HEK293 (cell line): ENCODE measurements around the gene SLC35G6.

Experiments
- KLF8 ChIP-seq: fragments of 450-650 bp; formaldehyde crosslinking; IDR thresholded peaks from 2 replicates; pipeline ENCODE4 v1.5.1; 2016; ENCODE audit warnings: missing biosample characterization, missing genetic modification characterization
- KLF9 ChIP-seq: fragments of 450-650 bp; formaldehyde crosslinking; IDR thresholded peaks from 2 replicates; pipeline ENCODE4 v1.5.1; 2016; ENCODE audit warnings: missing biosample characterization, missing genetic modification characterization, low read depth
- TCF7L2 ChIP-seq: IDR thresholded peaks from 2 replicates; pipeline ENCODE4 v1.6.1; 2011; ENCODE audit warnings: low read depth, mild to moderate bottlenecking, inconsistent platforms, low read length, moderate library complexity, borderline replicate concordance
- ZNF184 ChIP-seq: fragments of 450-650 bp; IDR thresholded peaks from 2 replicates; pipeline ENCODE4 v1.5.1; 2018; ENCODE audit warnings: missing biosample characterization, mild to moderate bottlenecking, missing genetic modification characterization
- ZNF416 ChIP-seq: fragments of 450-650 bp; formaldehyde crosslinking; IDR thresholded peaks from 2 replicates; pipeline ENCODE4 v1.5.1; 2016; ENCODE audit warnings: missing biosample characterization, missing genetic modification characterization
- ZNF658 ChIP-seq: fragments of 450-650 bp; formaldehyde crosslinking; IDR thresholded peaks from 2 replicates; pipeline ENCODE4; 2016; ENCODE audit warnings: missing biosample characterization, missing genetic modification characterization
- ZNF707 ChIP-seq: fragments of 450-650 bp; formaldehyde crosslinking; IDR thresholded peaks from 2 replicates; pipeline ENCODE4 v1.5.1; 2016; ENCODE audit warnings: missing biosample characterization, missing genetic modification characterization
- TF ChIP-seq, protein P1 (sequence below): fragments of 450-650 bp; formaldehyde crosslinking; IDR thresholded peaks from 2 replicates; pipeline ENCODE4 v1.5.1; 2016; ENCODE audit warnings: missing biosample characterization, missing genetic modification characterization

DNA sequence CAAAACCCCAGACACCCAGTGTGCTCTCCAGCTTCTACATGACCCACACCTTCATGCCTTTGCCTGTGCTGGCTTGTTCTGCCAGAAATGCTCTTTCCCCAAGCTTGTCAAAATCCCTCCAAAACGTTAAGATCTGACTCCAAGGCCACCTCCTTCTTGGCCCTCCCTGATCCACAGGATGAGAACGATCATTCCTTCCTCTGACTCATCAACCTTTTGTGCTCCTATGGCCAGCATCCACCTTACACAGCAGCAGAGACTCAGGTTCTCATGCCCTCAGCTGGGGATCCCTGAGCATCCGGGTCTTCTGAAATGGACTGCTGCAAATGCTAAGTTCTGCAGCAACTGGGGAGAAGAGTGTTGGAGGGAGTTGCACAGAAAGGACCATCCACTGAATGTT lies 4.8 kb upstream of the SLC35G6 start:
- TF ChIP-seq, protein P1, sequence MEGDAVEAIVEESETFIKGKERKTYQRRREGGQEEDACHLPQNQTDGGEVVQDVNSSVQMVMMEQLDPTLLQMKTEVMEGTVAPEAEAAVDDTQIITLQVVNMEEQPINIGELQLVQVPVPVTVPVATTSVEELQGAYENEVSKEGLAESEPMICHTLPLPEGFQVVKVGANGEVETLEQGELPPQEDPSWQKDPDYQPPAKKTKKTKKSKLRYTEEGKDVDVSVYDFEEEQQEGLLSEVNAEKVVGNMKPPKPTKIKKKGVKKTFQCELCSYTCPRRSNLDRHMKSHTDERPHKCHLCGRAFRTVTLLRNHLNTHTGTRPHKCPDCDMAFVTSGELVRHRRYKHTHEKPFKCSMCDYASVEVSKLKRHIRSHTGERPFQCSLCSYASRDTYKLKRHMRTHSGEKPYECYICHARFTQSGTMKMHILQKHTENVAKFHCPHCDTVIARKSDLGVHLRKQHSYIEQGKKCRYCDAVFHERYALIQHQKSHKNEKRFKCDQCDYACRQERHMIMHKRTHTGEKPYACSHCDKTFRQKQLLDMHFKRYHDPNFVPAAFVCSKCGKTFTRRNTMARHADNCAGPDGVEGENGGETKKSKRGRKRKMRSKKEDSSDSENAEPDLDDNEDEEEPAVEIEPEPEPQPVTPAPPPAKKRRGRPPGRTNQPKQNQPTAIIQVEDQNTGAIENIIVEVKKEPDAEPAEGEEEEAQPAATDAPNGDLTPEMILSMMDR, result no peak
- TF ChIP-seq ZNF184, result no peak
- no peak for TF ChIP-seq KLF9
- TF ChIP-seq KLF8 (tag by site-specific recombination), result no peak
- TF ChIP-seq ZNF707 (tag by site-specific recombination), result no peak
- TF ChIP-seq ZNF416 (tag by site-specific recombination), result no peak
- no peak for TF ChIP-seq ZNF658 (tag by site-specific recombination)
- no peak for TF ChIP-seq TCF7L2
